Activated CD4-positive, alpha-beta T cell treated with anti-CD3 and anti-CD28 coated beads, Interleukin-2, amount 50 U/mL, for 48 hours (primary cell): ENCODE measurements around the gene PTK7.

Experiments used
- DNase-seq, 2 experiments: peaks; one replicate each; pipeline ENCODE4 v3.0.0-alpha.2; 2020

PTK7 gene

DNA sequence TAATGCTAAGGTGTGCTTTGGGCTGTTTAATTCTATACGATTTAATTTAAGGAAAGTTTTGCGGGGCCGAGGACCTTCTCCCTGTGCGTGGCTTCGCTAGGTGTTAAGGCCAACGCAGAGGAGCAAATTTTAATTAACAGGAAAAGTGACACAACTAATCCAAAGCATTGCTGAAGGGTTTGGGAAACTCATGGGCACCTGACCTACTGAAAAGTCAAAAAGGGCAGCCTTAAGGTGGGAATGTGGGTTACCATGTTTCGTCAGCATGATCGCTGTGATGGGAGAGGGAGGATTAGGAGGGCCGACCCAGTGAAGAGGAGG lies 105.5 kb downstream of the PTK7 start:
- DNase-seq: no peak

DNA sequence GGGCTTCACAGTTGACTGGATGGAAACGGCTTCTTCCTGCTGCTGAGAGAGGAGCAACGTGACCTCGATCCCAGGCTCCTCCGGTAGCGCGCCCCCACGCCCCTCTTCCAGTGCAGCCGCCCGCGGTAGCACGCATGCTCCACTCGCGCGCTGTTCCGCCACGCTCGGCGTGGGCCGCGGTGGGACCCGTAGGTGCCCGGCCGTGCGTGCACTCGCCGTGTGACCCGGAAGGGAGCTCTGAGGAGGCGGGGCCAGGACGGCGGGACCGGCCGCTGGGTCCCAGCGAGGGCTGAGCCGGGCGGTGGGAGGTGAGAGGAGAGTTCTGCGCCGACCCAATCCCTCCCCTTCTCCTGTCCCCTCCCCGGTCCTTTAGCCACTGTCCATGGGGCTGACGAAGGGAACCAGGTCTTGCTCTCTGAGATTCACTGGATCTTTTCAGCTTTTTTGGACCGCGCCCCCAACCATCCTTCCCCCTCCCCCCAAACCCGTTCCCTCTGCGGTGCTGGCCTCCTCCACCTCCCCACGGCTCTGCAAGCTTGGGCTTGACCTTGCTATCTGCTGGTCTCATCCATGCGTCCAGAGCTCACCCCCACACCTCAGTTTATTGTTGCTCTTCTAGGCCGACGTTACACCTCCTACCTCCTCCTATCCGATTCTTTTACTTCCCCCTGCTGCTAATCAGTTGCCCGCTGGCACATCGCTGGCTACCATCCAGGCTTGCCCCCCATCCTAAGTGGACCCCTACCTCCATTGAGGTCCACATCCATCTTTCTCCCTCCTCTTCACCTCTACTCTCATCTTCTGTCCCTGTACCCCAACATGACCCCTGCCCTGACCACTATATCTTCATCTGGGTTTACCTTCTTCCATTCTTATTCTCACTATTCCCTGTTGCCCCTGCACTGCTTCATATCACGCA lies 106.1 kb downstream of the PTK7 start, which contains the start of gene CUL9:
CUL9 (plus strand) TSS at position 255 of the 919 bp plus-strand sequence. CDS start 2,115 bp downstream, outside the sequence.
- peak; percentile 85 to 87 for DNase-seq

DNA sequence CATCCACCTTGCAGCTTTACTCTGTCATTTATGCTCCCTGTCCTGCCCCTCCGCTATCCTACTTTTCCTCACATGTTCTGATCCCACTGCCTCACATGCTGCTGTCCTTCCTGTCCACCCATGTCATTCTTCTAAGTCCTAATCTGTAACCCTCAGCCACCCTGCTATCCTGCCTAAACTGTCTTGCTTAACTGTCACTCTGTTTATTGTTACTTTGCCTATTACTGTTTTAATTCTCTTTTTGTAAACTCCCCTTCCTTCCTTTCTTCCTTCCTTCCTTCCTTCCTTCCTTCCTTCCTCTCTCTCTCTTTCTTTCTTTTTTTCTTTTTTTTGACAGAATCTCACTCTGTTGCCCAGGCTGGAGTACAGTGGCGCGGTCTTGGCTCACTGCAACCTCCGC lies 107.3 kb downstream of the PTK7 start:
- DNase-seq: no peak

DNA sequence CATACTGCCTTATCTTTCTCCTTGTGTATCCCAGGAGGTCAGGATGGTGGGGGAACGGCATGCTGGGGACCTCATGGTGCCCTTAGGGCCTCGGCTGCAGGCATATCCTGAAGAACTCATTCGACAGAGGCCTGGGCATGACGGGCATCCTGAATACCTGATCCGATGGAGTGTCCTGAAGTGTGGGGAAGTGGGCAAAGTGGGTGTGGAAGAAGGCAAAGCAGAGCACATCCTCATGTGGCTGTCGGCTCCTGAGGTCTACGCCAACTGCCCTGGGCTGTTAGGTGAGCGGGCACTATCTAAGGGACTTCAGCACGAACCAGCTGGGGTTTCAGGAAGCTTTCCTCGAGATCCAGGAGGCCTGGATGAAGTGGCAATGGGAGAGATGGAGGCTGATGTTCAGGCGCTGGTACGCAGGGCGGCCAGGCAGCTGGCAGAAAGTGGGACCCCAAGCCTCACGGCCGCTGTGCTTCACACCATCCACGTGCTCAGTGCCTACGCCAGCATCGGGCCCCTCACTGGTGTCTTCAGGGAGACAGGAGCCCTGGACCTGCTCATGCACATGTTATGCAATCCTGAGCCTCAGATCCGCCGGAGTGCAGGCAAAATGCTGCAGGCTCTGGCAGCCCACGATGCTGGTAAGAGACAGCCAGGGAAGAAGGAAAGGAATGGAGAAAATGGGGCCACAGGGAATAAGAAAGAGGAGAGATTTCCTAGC lies 108.3 kb downstream of the PTK7 start:
- DNase-seq: no peak

DNA sequence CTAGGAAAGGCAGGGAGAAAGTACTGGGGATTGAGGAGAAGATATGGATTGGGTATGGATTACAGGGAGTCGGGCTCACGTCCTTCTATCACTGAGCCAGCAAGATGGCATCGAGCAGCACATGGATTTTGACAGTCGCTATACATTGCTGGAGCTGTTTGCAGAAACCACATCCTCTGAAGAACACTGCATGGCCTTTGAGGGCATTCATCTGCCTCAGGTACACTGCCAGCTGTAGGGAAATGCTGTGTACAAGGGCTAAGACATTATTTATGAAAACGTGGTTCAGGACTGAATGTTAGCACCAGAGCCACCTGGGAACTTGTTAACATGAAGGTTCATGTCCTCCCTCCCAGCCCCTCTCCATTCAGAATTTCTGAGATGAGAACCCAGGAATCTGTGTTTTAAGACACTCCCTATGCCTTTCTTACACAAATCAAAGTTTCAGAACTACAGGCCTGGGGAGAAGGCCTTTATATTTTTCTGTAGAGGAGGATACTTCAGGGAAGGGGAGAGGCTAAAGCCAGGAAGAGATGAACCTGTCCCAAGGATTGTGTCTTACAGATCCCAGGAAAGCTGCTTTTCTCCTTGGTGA lies 109.4 kb downstream of the PTK7 start:
- DNase-seq: no peak

DNA sequence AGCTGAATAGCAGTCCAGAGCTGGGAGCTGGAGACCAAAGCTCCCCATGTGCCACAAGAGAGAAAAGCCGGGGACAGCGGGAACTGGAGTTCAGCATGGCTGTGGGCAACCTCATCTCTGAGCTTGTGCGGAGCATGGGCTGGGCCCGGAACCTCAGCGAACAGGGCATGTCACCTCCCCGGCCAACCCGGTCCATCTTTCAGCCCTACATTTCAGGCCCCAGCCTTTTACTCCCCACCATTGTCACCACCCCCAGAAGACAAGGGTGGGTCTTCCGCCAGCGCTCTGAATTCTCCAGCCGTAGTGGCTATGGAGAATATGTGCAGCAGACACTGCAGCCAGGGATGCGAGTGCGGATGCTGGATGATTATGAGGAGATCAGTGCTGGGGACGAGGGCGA lies 109.9 kb downstream of the PTK7 start:
- no peak for DNase-seq

DNA sequence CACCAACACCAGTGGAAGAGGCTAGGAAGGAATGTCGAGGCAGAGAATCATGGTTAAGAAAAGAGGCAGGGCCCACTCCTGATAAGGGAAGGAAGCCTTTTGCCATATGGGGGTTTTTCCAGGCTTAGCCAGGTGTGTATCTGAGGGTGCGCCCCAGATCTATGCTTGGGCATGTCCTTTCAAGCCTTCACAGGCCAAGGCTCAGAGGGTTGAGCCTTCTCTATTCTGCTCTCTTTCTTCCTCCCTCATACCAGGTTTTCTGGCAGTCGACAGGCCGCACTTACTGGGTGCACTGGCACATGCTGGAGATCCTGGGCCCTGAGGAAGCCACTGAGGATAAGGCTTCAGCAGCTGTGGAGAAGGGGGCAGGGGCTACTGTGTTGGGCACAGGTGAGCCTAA lies 110.6 kb downstream of the PTK7 start:
- DNase-seq: no peak

DNA sequence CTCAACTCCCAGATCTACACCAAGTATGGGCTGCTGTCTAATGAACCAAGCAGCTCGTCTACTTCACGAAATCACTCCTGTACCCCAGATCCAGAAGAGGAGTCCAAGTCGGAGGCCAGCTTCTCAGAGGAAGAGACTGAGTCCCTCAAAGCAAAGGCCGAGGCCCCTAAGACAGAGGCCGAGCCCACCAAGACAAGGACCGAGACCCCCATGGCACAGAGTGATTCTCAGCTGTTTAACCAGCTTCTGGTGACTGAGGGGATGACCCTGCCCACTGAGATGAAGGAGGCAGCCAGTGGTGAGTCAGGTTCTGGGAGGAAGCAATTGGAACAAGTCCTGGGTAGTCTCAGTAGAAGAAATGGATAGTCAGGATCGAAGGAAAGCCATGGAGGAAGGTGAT lies 111.7 kb downstream of the PTK7 start:
- no peak for DNase-seq

DNA sequence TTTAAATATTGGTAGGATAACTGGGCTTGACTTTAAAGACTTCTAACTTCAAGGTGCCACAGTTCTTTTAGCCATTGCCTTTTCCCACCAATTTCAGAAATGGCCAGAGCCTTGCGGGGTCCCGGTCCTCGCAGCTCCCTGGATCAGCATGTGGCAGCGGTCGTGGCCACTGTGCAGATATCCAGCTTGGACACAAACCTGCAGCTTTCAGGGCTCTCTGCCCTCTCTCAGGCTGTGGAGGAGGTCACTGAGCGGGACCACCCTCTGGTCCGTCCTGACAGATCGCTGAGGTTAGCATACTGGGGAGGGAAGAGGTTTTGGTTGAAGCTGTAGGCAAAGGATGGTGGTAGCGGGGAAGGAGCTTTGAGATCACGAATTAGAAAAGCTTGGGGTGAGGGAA lies 112.3 kb downstream of the PTK7 start:
- DNase-seq: no peak

DNA sequence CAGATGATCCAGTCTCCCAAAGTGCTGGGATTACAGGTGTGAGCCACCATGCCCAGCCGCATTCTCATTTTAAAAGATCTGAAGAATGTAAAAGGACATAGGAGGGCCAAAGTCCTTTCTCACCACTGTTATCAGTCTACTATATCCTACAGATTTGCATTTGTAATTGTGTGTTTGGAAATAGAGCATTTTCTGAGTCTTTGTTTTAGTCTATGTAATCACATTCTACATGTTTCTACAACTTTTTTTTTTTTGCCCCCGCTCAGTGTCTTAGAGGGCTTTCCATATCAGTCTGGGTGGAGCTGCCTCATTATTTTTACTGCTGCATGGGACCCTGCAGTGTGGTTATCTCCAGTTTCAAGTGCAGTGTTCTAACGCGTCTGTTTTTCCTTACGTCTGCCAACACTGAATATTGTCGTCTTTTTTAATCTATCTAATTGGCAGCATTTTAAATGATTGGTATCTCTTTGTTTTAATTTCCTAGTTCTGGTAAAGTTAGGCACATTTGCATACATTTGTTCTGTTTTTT lies 113.7 kb downstream of the PTK7 start:
- DNase-seq: no peak

DNA sequence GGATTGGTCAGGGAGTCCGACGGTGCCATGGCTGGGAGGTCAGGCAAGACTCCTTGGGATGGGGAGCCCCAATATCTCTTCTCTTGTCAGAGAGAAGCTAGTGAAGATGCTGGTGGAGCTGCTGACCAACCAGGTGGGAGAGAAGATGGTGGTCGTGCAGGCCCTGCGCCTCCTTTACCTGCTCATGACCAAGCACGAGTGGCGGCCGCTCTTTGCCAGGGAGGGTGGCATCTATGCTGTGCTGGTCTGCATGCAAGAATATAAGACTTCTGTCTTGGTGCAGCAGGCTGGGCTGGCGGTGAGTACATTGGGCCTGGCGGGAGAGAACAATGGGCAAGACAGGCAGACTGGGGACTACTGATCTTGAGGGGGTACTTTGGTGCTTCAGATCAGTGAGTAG lies 116.8 kb downstream of the PTK7 start:
- DNase-seq: no peak

DNA sequence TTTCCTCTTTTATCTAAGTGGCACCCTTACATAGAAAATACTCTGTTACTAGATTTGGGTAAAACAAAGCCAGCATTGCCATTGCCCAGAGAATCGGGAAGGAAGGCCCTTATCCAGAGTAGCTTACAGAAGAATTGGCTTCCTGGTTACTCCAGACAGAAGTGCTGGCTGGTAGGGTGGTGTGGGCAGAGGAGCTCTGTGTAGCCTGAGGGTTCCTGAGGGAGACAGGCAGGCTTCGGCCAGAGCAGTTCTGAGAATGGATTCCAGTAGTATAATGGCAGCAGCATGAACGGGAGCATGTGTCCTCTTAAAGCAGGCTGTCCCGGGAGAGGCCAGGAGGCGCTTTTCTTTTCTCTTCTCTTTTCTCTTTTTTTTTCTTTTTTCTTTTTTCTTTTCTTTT lies 117.8 kb downstream of the PTK7 start:
- DNase-seq: no peak

DNA sequence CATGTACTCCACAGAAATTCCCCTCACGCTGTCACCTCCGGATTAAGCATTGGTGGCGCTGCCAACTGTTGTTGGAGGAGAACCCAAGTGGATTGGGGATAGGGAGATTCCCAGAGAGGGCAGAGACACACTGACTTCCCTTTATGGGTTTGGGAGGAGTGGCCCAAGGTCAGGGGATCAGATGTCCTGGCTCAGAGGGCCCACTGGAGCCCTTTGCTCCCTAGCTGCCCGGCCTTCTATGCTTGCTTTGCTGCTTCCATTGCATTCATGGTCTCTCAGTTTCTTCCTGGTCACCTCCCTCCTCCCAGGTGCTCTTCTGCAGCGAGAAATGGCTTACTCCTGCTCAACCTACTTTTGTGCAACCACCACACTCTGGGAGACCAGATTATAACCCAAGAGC lies 120.2 kb downstream of the PTK7 start:
- DNase-seq: no peak

DNA sequence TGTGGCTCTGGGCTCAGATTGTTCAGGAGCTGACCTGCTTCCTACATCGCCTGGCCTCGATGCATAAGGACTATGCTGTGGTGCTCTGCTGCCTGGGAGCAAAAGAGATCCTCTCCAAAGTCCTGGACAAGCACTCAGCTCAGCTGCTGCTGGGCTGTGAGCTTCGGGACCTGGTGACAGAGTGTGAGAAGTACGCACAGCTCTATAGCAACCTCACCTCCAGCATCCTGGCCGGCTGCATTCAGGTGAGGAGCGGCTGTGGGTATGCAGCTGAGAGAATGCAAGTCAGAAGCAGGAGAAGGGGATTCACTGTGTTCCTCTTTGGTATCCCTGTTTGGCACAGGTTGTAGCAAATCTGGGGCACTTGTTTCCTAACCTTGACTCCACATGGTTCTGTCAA lies 123.8 kb downstream of the PTK7 start:
- DNase-seq: no peak

DNA sequence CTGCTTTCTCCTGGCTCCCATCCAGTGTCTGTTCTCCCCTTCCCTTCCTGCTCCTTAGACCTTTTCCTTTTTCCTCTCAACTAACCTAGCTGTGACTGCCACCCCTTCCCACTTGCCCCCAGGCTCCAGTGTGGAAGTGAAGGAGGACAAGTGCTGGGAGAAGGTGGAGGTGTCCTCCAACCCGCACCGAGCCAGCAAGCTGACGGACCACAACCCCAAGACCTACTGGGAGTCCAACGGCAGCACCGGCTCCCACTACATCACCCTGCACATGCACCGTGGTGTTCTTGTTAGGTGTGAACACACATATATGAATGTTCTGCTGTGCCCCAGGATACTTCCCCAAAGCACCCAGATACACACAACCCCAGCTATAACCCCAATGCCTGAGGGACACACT lies 124.4 kb downstream of the PTK7 start:
- DNase-seq: no peak

DNA sequence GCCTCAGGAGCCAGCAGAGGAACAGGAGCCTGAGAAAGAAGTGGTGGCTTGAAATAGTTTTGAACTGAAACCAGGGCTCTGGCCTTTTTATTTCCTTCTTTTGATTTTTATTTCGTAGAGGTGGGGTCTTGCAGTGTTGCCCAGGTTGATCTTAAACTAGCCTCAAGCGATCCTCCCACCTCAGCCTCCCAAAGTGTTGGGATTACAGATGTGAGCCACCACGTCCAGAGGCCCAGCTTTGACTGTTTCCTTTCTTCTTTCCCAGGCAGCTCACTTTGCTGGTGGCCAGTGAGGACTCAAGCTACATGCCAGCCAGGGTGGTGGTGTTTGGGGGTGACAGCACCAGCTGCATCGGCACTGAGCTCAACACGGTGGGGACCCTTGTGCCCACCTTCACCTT lies 126.3 kb downstream of the PTK7 start:
- DNase-seq: no peak

DNA sequence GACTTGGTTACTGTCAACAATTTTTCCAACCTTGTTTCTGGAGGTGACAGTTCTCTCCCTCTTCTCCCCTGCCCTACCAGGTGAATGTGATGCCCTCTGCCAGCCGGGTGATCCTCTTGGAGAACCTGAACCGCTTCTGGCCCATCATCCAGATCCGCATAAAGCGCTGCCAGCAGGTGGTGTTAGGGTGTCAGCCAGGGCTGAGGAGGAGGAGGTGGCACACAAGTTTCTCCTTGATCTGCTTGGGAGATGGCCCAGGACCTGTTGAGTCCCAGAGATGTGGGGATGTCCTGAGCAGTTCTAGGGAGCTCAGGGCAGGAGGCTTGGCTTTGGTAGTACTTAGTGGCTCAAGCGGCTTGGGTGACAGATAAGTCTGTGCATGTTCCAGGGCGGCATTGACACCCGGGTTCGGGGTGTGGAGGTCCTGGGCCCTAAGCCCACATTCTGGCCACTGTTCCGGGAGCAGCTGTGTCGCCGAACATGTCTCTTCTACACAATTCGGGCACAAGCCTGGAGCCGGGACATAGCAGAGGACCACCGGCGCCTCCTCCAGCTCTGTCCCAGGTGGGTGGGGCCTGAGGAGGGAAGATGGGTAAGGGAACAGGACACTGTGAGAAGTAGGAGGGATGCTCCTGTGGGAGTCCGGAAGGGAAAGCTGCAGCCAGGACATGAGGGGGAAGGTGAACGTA lies 127.1 kb downstream of the PTK7 start:
- DNase-seq: no peak

DNA sequence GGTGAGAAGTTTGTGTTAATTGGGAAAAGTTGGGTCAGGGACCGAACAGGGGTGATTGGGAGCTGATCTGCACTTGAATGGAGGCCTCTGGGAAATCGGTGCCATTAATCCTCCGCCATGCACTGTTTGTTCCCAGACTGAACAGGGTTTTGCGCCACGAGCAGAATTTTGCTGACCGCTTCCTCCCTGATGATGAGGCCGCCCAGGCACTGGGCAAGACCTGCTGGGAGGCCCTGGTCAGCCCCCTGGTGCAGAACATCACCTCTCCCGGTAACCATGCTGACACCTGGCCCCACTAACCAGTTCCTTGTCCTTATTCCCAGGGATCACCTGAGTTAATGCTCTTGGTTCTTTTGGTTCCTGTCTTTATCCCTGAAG lies 127.6 kb downstream of the PTK7 start:
- DNase-seq: no peak

DNA sequence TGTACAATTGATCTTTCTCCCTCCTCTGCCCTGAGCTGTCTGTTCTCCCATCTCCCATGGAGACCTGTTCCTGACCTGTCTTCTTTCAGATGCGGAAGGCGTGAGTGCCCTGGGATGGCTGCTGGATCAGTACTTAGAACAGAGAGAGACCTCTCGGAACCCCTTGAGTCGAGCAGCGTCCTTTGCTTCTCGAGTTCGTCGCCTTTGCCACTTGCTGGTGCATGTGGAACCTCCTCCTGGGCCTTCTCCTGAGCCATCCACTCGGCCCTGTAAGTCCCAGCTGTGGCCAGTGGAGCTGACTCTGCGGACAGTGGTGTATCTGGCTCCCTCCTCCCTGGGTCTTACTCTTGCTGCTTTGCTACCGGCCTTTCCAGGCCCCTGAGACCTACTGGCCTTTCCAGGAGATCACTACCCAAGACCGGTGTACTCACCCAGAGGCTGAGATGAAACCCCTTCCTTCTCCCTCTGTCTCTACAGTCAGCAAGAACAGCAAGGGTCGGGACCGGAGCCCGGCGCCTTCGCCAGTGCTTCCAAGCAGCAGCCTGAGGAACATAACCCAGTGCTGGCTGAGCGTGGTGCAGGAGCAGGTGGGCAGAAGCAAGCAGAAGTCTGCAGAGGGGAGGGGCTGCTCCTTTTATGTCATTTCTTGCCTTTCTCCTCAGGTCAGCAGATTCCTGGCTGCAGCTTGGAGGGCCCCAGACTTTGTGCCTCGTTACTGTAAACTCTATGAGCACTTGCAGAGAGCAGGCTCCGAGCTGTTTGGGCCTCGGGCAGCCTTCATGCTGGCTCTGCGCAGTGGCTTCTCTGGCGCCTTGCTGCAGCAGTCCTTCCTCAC lies 128.4 kb downstream of the PTK7 start:
- no peak for DNase-seq

DNA sequence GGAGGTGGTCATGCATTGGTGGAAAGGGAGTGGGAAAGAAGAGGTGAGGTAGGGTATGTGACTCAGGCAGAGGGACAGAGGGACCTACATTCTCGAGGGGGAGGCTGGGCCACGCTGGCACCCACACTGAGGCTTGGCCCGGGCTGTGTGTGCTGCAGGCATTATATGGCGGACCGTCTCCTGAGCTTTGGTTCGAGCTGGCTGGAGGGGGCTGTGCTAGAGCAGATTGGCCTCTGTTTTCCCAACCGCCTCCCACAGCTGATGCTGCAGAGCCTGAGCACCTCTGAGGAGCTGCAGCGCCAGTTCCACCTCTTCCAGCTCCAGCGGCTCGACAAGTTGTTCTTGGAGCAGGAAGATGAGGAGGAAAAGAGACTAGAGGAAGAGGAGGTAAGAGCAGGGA lies 129.7 kb downstream of the PTK7 start:
- no peak for DNase-seq

DNA sequence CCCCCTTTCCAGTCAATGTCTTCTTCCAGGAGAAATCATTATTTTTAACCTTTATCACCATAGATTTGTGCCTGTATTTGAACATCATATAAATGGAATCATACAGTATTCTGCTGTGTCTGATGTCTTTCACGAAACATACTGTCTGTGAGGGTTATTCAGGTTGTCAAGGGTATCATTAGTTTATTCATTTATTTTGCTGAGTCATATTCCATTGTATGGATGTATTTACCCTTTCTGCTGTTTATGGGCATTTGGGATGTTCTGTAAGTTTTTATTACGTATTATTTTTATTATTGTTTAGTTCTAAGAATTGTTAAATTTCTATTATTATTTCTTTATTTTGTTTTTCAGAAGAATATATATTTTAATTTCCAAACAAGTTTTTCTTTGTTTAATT lies 131.2 kb downstream of the PTK7 start:
- DNase-seq: no peak
